Measurements from ENCODE around the gene RNF167.
"Not testable (repeated sequence)": the region's sequence is repeated elsewhere in the genome, so short reads cannot be mapped to it uniquely, and the experiment has no call there.

The RNF167 gene

DNA sequence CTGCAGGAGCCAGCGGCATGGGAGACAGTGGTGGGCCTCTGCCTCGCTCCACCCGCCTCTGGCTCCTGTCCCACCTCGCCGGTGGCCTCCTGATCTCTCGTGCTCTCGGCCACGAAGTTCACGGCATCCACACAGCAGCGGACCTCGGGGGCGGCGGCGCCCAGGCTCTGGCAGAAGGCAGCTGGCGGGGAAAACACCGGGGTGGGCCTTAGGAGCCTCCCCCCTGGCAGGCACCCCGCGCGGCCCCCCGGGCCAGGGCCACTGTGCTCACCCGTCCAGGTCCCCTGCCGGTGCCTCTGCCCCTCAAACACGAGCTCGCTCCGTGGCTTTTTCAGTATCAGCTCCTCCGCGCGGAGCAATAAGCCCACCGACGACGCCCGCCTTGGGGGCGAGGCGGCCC, 41.1 kb upstream of the RNF167 start:
- Mint-ChIP-seq H3K27ac (peak overlapping the region; percentile 91 to 93), H3K4me1 (ENCODE audit: low read depth in 2 of 2) (peaks cover 37% of the 10 kb centered on the region in 2 donors), H3K4me3 (peak overlapping the region; percentile 85 to 86), H3K36me3 (ENCODE audit: insufficient read depth) (peaks cover 68% of the 10 kb centered on the region), H3K27me3 (no peaks in the 10 kb centered on the region), H3K9me3 (no peaks in the 10 kb centered on the region)
- DNase-seq (no peak), ATAC-seq (replicated peaks) (peak; percentile 1)

DNA sequence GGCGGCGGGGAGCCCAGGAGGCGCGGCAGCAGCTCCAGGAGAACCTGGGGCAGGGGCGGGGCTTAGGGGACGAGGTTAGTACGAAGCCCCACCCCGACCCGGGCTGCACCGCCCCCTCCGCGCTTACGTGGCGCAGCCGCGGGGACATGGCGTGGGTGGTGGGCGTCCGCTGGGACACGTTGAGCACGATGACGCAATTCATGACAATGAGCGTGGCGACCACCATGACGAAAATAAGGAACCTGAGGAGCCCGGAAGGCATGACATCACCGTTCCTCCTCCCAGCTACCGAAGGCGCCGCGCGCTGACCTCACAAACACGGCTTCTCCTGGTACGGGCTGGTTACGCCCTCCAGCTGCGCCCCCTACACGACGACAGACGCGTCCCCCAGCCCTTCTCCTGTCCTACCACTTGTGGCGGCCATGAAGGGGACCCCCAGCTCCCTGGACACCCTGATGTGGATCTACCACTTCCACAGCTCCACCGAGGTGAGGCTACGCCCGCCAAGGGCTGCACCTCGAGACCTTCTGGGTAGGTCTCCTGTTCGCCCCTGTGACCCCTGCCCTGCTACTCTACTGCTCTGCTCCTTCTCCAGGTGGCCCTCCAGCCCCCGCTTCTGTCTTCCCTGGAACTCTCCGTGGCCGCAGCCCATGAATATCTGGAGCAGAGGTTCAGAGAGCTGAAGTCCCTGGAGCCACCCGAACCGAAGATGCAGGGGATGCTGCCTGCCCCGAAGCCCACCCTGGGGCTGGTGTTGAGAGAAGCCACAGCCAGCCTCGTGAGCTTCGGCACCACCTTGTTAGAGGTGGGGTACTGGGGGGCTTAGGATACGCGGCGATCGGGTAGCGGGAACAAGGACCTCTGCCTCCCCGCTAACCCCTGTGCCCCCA, 40.5 kb upstream of the RNF167 start, which contains the start of gene C17orf107:
Gene C17orf107 (plus strand): TSS at position 196 of the 890 bp plus-strand sequence. CDS start 227 bp downstream, at position 423.
- Mint-ChIP-seq H3K36me3 (ENCODE audit: insufficient read depth) (peaks cover 63% of the 10 kb centered on the region), H3K4me3 (peak within 1 kb of the TSS; percentile 85 to 86), H3K27me3 (no peaks in the 10 kb centered on the region), H3K9me3 (no peaks in the 10 kb centered on the region), H3K4me1 (ENCODE audit: low read depth in 2 of 2) (peaks cover 37% of the 10 kb centered on the region in 2 donors), H3K27ac (peak within 1 kb of the TSS; percentile 91 to 93)
- DNase-seq (peak; percentile 95 to 97 (median 97)), ATAC-seq (replicated peaks) (peak; percentile 71)

GRCh38 chr17:4900231-4901107, 39.6 kb upstream of the RNF167 start:
- peak overlapping the region; percentile 85 to 86 for H3K4me3 Mint-ChIP-seq
- H3K36me3 Mint-ChIP-seq (ENCODE audit: insufficient read depth), result peaks cover 56% of the 10 kb centered on the region
- DNase-seq (peak; percentile 58 to 69 (median 68)), ATAC-seq (replicated peaks) (peak; percentile 41)
- H3K4me1 Mint-ChIP-seq (ENCODE audit: low read depth in 2 of 2), result peaks cover 37% of the 10 kb centered on the region in 2 donors
- H3K27ac Mint-ChIP-seq, result peak overlapping the region; percentile 91 to 93
- H3K9me3 Mint-ChIP-seq, result no peaks in the 10 kb centered on the region
- H3K27me3 Mint-ChIP-seq, result no peaks in the 10 kb centered on the region

DNA sequence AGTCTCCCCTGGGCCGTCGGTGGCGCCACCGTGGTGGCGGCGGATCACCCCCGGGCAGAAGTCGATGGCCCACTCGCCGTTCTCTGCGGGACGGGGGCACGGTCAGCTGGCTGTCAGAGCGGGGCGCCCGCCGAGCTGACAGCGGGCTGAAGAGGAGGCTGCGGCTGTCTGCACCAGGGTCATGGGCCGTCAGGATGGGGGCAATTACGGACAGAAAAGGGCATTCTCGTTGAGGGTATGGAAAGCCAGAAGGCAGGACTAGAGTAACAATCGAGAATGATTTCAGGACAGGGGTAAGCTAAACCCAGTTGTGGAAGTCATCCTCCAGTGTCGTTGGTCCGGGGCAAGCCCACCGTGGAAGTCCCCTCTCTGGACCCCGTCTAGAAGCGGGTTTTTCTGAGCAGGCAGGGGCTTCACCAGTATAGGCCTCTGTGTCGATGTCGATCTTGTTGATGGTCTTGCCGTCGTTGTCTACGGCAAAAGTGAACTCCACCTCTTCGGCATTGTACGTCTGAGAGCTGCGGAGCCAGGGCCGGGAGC, 38.9 kb upstream of the RNF167 start:
- no peaks in the 10 kb centered on the region for H3K9me3 Mint-ChIP-seq

DNA sequence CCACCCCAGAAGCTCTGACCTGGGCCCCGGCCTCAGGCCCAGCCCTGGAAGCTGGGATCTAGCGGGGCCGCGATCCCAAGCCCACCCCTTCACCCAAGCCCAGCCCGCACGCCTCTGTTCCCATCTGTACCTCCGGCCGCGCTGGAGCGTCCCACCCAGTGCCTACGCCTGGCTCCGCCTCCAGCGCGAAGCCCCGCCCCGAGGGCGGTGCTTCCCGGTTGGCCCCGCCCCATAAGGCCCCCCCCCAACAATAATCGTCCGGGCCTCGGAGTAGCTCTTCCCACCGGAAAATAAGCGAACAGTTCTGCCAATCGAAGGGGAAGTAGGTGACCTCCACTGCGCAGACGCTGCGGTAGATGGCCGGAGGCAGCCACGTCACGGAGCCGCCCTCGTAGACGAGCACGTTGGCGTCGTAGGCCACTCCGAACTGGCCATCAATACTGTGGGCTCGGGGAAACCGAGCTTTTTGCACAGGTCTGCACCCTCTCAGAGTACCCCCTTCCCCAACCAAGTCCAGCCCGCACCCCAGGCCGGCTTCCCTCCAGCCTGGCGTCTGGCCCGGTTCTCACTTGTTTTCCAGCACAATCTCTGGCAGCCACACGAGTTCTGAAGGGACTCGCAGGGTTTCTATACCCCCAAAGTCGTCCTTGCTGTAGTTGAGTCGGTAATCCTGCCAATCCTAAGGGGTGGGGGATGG, 38.3 kb upstream of the RNF167 start:
- Mint-ChIP-seq H3K4me3 (peak overlapping the region; percentile 80 to 86), H3K27ac (peak overlapping the region; percentile 91 to 93), H3K27me3 (peaks cover 0 to 4% of the 10 kb centered on the region in 2 donors), H3K36me3 (ENCODE audit: insufficient read depth) (peaks cover 49% of the 10 kb centered on the region), H3K4me1 (ENCODE audit: low read depth in 2 of 2) (peaks cover 37% of the 10 kb centered on the region in 2 donors), H3K9me3 (no peaks in the 10 kb centered on the region)
- ATAC-seq (replicated peaks) (no peak), DNase-seq (no peak)

More for the DNA sequence above, 38.9 kb upstream of the RNF167 start:
- DNase-seq (no peak), ATAC-seq (replicated peaks) (no peak)
- H3K4me3 Mint-ChIP-seq, result peak overlapping the region; percentile 85 to 86
- H3K36me3 Mint-ChIP-seq (ENCODE audit: insufficient read depth), result peaks cover 50% of the 10 kb centered on the region
- H3K27ac Mint-ChIP-seq, result peak overlapping the region; percentile 91 to 93
- H3K4me1 Mint-ChIP-seq (ENCODE audit: low read depth in 2 of 2), result peaks cover 37% of the 10 kb centered on the region in 2 donors
- H3K27me3 Mint-ChIP-seq, result peaks cover 0 to 4% of the 10 kb centered on the region in 2 donors

- H3K27ac Mint-ChIP-seq, result peak overlapping the region; percentile 87 to 91
- H3K4me1 Mint-ChIP-seq (ENCODE audit: low read depth in 2 of 2), result peaks cover 37% of the 10 kb centered on the region in 2 donors
- peak overlapping the region; percentile 80 to 84 for H3K4me3 Mint-ChIP-seq
- H3K27me3 Mint-ChIP-seq, result peaks cover 0 to 4% of the 10 kb centered on the region in 2 donors
- H3K9me3 Mint-ChIP-seq, result no peaks in the 10 kb centered on the region
- ATAC-seq (replicated peaks) (no peak), DNase-seq (no peak)
- H3K36me3 Mint-ChIP-seq (ENCODE audit: insufficient read depth), result peaks cover 49% of the 10 kb centered on the region
Measured at GRCh38 chr17:4902540-4902939, 37.5 kb upstream of the RNF167 start.

- H3K27me3 Mint-ChIP-seq, result peaks cover 0 to 4% of the 10 kb centered on the region in 2 donors
- peak within 1 kb of the TSS; percentile 87 to 91 for H3K27ac Mint-ChIP-seq
- H3K9me3 Mint-ChIP-seq, result no peaks in the 10 kb centered on the region
- H3K4me3 Mint-ChIP-seq, result peak within 1 kb of the TSS; percentile 80 to 84
- DNase-seq, result peak; percentile 65 to 75 (median 66)
- ATAC-seq (replicated peaks), result peak; percentile 59
- H3K4me1 Mint-ChIP-seq (ENCODE audit: low read depth in 2 of 2), result peaks cover 35 to 36% of the 10 kb centered on the region in 2 donors
- H3K36me3 Mint-ChIP-seq (ENCODE audit: insufficient read depth), result peaks cover 49% of the 10 kb centered on the region
Measured at GRCh38 chr17:4903051-4903818, 36.8 kb upstream of the RNF167 start, which contains the start of gene CHRNE. Gene CHRNE (minus strand): TSS chr17:4903098. CDS start chr17:4903063, 35 bp downstream.

DNA sequence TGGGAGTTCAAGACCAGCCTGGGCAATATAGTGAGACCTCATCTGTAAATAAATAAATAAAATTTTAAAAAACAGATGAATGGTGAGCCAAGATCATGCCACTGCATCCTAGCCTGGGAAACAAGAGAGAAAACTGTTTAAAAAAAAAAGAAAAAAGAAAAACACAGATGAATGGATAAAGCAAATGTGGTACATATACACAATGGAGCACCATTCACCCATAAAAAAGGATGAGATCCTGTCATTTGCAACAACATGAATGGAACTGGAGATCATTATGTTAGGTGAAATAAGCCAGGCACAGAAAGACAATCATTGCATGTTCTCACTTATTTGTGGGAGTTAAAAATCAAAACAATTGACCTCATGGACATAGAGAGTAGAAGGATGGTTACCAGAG, 33.4 kb upstream of the RNF167 start:
- not testable (repeated sequence) for H3K4me3 Mint-ChIP-seq, H3K27ac Mint-ChIP-seq, DNase-seq

GRCh38 chr17:4908301-4908700, 31.8 kb upstream of the RNF167 start:
- Mint-ChIP-seq H3K36me3 (ENCODE audit: insufficient read depth) (peaks cover 14% of the 10 kb centered on the region), H3K27ac (no peak overlapping the region), H3K4me1 (ENCODE audit: low read depth in 2 of 2) (peaks cover 5% of the 10 kb centered on the region in 2 donors), H3K27me3 (peaks cover 0 to 10% of the 10 kb centered on the region in 2 donors), H3K9me3 (no peaks in the 10 kb centered on the region), H3K4me3 (no peak overlapping the region)
- no peak for ATAC-seq (replicated peaks)
- no peak for DNase-seq

More for the DNA sequence above, 33.4 kb upstream of the RNF167 start:
- Mint-ChIP-seq H3K36me3 (ENCODE audit: insufficient read depth) (peaks cover 31% of the 10 kb centered on the region), H3K4me1 (ENCODE audit: low read depth in 2 of 2) (peaks cover 17 to 18% of the 10 kb centered on the region in 2 donors)
- not testable (repeated sequence) for H3K9me3 Mint-ChIP-seq; H3K27me3 Mint-ChIP-seq; ATAC-seq (replicated peaks)

DNA sequence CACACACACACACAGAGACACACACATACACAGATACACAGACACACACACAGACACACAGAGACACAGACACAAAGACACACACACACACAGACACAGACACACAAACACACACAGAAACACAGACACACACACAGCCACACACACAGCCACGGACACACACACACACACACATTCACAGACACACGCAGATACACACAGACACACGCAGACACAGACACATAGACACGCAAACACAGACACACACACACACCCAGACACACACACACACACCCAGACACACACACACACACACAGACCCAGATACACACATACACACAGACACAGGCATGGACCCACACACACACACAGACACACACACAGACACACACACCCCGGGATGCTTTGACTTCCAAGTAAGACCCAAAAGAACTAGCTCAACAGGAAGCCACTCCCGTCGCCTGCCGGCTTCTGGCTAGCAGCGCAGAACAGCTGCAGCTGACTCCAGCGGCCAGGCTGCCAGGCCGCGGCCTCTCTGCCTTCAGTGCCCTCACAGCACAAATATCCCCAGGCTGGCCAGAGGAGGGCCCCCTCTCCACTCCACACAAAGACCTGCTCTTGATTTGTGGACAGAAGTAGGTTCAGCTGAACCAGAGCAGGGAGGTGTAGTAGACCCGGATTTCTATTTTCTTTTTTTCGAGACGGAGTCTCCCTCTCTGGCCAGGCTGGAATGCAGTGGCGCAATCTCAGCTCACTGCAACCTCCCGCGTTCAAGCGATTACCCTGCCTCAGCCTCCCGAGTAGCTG, 31.2 kb upstream of the RNF167 start:
- Mint-ChIP-seq H3K27me3 (peaks cover 0 to 10% of the 10 kb centered on the region in 2 donors), H3K4me1 (ENCODE audit: low read depth in 2 of 2) (no peaks in the 10 kb centered on the region), H3K4me3 (no peak overlapping the region), H3K9me3 (no peaks in the 10 kb centered on the region), H3K36me3 (ENCODE audit: insufficient read depth) (peaks cover 8% of the 10 kb centered on the region), H3K27ac (no peak overlapping the region)
- ATAC-seq (replicated peaks) (peak; percentile 98), DNase-seq (peak; percentile 62 to 64 (median 64))

- peaks cover 8% of the 10 kb centered on the region for H3K36me3 Mint-ChIP-seq (ENCODE audit: insufficient read depth)
- DNase-seq, result no peak
- no peaks in the 10 kb centered on the region for H3K4me1 Mint-ChIP-seq (ENCODE audit: low read depth in 2 of 2)
- H3K9me3 Mint-ChIP-seq, result no peaks in the 10 kb centered on the region
- H3K27ac Mint-ChIP-seq, result no peak overlapping the region
- ATAC-seq (replicated peaks), result no peak
- H3K4me3 Mint-ChIP-seq, result no peak overlapping the region
- H3K27me3 Mint-ChIP-seq, result peaks cover 0 to 5% of the 10 kb centered on the region in 2 donors
Measured at GRCh38 chr17:4913994-4914393, 26.1 kb upstream of the RNF167 start.

Measured in effector memory CD8-positive, alpha-beta T cell (primary cell).